CD4-positive, alpha-beta T cell (primary cell): ENCODE results near the gene MIA. TPM values are rescaled to one million over a fixed set of nuclear protein-coding genes. Genes with fewer than 3 reads are reported as not detected.

Experiments used
- ATAC-seq: fragments of 200-7000 bp; cut with Tn5 transposase; one replicate; pipeline ENCODE4 v1.10.0; 2022; ENCODE audit warnings: mild to moderate bottlenecking; ENCODE audit not compliant: poor library complexity
- CTCF ChIA-PET: fragments of 350-600 bp; sonication (Branson Sonifier 250); formaldehyde crosslinking; loops from one replicate; lab custom pipeline; 2021; ENCODE audit warnings: antibody characterized with exemption, inconsistent platforms; lab: Charles Lee
- POLR2A ChIA-PET: fragments of 350-600 bp; sonication (Branson Sonifier 250); formaldehyde crosslinking; loops from one replicate; lab custom pipeline; 2021; ENCODE audit warnings: antibody characterized with exemption, inconsistent platforms; lab: Charles Lee
- DNase-seq, 14 experiments: peaks; one replicate each; pipeline ENCODE4 v3.0.0-alpha.2; 2013 to 2020; ENCODE audit warnings: mixed read lengths in 2 of 14
- H3K27ac ChIP-seq, 2 donors: one replicate each; pipeline versions ENCODE4 v1.5.1 to v1.7.0; 2013; ENCODE audit warnings: low read length in 2 of 2, low read depth in 1 of 2, mild to moderate bottlenecking in 1 of 2
- H3K27me3 ChIP-seq, 2 experiments: 1 replicate in 1 of 2; 2 replicates in 1 of 2; pipeline versions ENCODE4 v1.6.1 to v1.7.0; 2013; ENCODE audit warnings: low read length in 2 of 2, control low read depth in 1 of 2, mild to moderate bottlenecking in 1 of 2, moderate library complexity in 1 of 2; ENCODE audit not compliant: insufficient read depth in 2 of 2, control insufficient read depth in 1 of 2
- H3K36me3 ChIP-seq: one replicate; pipeline ENCODE4 v1.6.1; 2013; ENCODE audit warnings: low read length, control low read depth; ENCODE audit not compliant: insufficient read depth
- H3K4me1 ChIP-seq: one replicate; pipeline ENCODE4 v1.6.1; 2013; ENCODE audit warnings: low read length, control low read depth; ENCODE audit not compliant: insufficient read depth
- H3K4me3 ChIP-seq: one replicate; pipeline ENCODE4 v1.5.1; 2013; ENCODE audit warnings: mild to moderate bottlenecking, low read length, moderate library complexity
- H3K9me3 ChIP-seq, 2 experiments: 1 replicate in 1 of 2; 2 replicates in 1 of 2; pipeline versions ENCODE4 v1.6.1 to v1.7.0; 2013; ENCODE audit warnings: low read length in 2 of 2, mild to moderate bottlenecking in 2 of 2, control low read depth in 1 of 2, moderate library complexity in 1 of 2; ENCODE audit not compliant: control insufficient read depth in 1 of 2, insufficient read depth in 1 of 2
- H3K27ac Mint-ChIP-seq: one replicate; pipeline ENCODE4 v1.8.0; 2020; ENCODE audit warnings: mixed read lengths
- H3K27me3 Mint-ChIP-seq: one replicate; pipeline ENCODE4 v1.8.0; 2021; ENCODE audit warnings: mixed read lengths
- H3K36me3 Mint-ChIP-seq: one replicate; pipeline ENCODE4 v1.8.0; 2021; ENCODE audit warnings: low read depth, mixed read lengths
- H3K4me1 Mint-ChIP-seq: one replicate; pipeline ENCODE4 v1.8.0; 2021; ENCODE audit warnings: low read depth, mixed read lengths
- H3K4me3 Mint-ChIP-seq: one replicate; pipeline ENCODE4 v1.8.0; 2020; ENCODE audit warnings: mild to moderate bottlenecking, mixed read lengths
- H3K9me3 Mint-ChIP-seq: one replicate; pipeline ENCODE4 v1.8.0; 2020; ENCODE audit warnings: mixed read lengths
- CTCF ChIP-seq: fragments of 200-600 bp; IDR thresholded peaks from one replicate; pipeline ENCODE4 v1.8.0; 2022; ENCODE audit warnings: antibody characterized with exemption, mild to moderate bottlenecking
- intact Hi-C, 2 experiments: fragments of 100-400 bp; cut with DNase I in 1 of 2; cut with micrococcal nuclease in 1 of 2; formaldehyde crosslinking; loops; one replicate each; pipeline versions ENCODE4 v1.15.1 to v1.9.0; 2023 to 2025; cut with DNase I, micrococcal nuclease
- total RNA-seq, 174 experiments: library from RNA in 2 of 174; stranded (reverse) in 2 of 174; gene quantifications; one replicate each; pipeline ENCODE4 v1.2.3 and lab custom pipeline; 2021 to 2026

MIA gene
- total RNA-seq, 2 experiments from 2014 or later = not detected

GRCh38 chr19:40791996-40792395, 16.7 kb downstream of the MIA start:
- H3K4me3 Mint-ChIP-seq = no peak overlapping the region
- CTCF ChIA-PET = no interaction called here
- no peaks in the 10 kb centered on the region for H3K9me3 Mint-ChIP-seq
- no peak for TF ChIP-seq CTCF
- ATAC-seq (no peak), DNase-seq (no peak)
- H3K9me3 ChIP-seq = no peaks in the 10 kb centered on the region
- H3K36me3 Mint-ChIP-seq = peaks cover 30% of the 10 kb centered on the region
- H3K27me3 Mint-ChIP-seq = no peaks in the 10 kb centered on the region
- H3K27me3 ChIP-seq = no peaks in the 10 kb centered on the region
- H3K4me1 Mint-ChIP-seq = no peaks in the 10 kb centered on the region
- POLR2A ChIA-PET = interaction anchor here (2.1 kb wide), 1 partner anchor 14 kb away, joined by 8 read pairs; the partner anchor contains the start of gene RAB4B
- H3K4me1 ChIP-seq = no peaks in the 10 kb centered on the region
- no peak overlapping the region for H3K27ac ChIP-seq
- no peak overlapping the region for H3K4me3 ChIP-seq
- peaks cover 15% of the 10 kb centered on the region for H3K36me3 ChIP-seq
- intact Hi-C loops = no loop called here
- H3K27ac Mint-ChIP-seq = peak overlapping the region; percentile 51

GRCh38 chr19:40797166-40797962, 22.0 kb downstream of the MIA start:
- CTCF ChIA-PET = interaction anchor here (1.2 to 2.3 kb wide), 7 partner anchors 9 to 134 kb away, joined by 3 to 24 read pairs (median 7); partner anchors contain the start of genes COQ8B, ITPKC and RAB4B
- Mint-ChIP-seq H3K4me1 (peaks cover 34% of the 10 kb centered on the region), H3K9me3 (no peaks in the 10 kb centered on the region), H3K27ac (peak overlapping the region; percentile 98), H3K36me3 (peaks cover 43% of the 10 kb centered on the region), H3K27me3 (no peaks in the 10 kb centered on the region), H3K4me3 (peak overlapping the region; percentile 92)
- H3K9me3 ChIP-seq = no peaks in the 10 kb centered on the region
- H3K27me3 ChIP-seq = no peaks in the 10 kb centered on the region
- peaks cover 37% of the 10 kb centered on the region for H3K4me1 ChIP-seq
- POLR2A ChIA-PET = interaction anchor here (0.6 to 6.9 kb wide), 15 partner anchors 10 to 625 kb away, joined by 3 to 198 read pairs (median 6); partner anchors contain the start of genes ACTMAP, HNRNPUL1, MIA and NUMBL
- H3K27ac ChIP-seq = peak overlapping the region; percentile 88 to 96
- TF ChIP-seq CTCF = no peak
- DNase-seq (no peak), ATAC-seq (no peak)
- H3K4me3 ChIP-seq = peak overlapping the region; percentile 64
- intact Hi-C loops = no loop called here
- H3K36me3 ChIP-seq = peaks cover 15% of the 10 kb centered on the region

GRCh38 chr19:40797963-40798682, 22.8 kb downstream of the MIA start:
- Mint-ChIP-seq H3K4me3 (peak overlapping the region; percentile 92), H3K4me1 (peaks cover 42% of the 10 kb centered on the region), H3K27ac (peak overlapping the region; percentile 98), H3K36me3 (peaks cover 37% of the 10 kb centered on the region), H3K27me3 (no peaks in the 10 kb centered on the region), H3K9me3 (no peaks in the 10 kb centered on the region)
- H3K4me1 ChIP-seq = peaks cover 44% of the 10 kb centered on the region
- POLR2A ChIA-PET = interaction anchor here (0.6 to 6.9 kb wide), 26 partner anchors 9 to 626 kb away, joined by 3 to 198 read pairs (median 5); partner anchors contain the start of genes ACTMAP, BLVRB, COQ8B and HNRNPUL1
- ATAC-seq (peak; percentile 37), DNase-seq (peak; percentile 53 to 89 (median 68))
- no peaks in the 10 kb centered on the region for H3K27me3 ChIP-seq
- H3K9me3 ChIP-seq = no peaks in the 10 kb centered on the region
- intact Hi-C loops = loop anchor here in 1 of 2 experiments (1.0 to 2.0 kb wide), 3 partner anchors 20 to 81 kb away; partner anchors contain the start of genes COQ8B, ITPKC, RAB4B and SNRPA
- TF ChIP-seq CTCF = peak; percentile 40
- peaks cover 15% of the 10 kb centered on the region for H3K36me3 ChIP-seq
- CTCF ChIA-PET = interaction anchor here (0.6 to 2.3 kb wide), 14 partner anchors 9 to 163 kb away, joined by 3 to 24 read pairs (median 5); partner anchors contain the start of genes ACTMAP, COQ8B, ITPKC and NUMBL
- H3K4me3 ChIP-seq = peak overlapping the region; percentile 64
- H3K27ac ChIP-seq = peak overlapping the region; percentile 88 to 96
